ENCODE results near the gene NDUFA8.

GRCh38 chr9:122133984-122134535 lies 25.5 kb downstream of the NDUFA8 start:
- TF ChIP-seq REST (IDR thresholded peaks at IDR 0.05; ENCODE audit: low read depth, low read length): no peak
- no peak for TF ChIP-seq CTCF (IDR thresholded peaks at IDR 0.05)

Measured in SK-N-SH (cell line).